Measurements from ENCODE around the gene AVEN. TPM values are rescaled to one million over a fixed set of nuclear protein-coding genes. Genes with fewer than 3 reads are reported as not detected.

Gene AVEN
- polyA plus RNA-seq, 5 donors: 13.9 to 20.0 (median 14.9) TPM

Other genes with a start within 250 kb of the AVEN start
- under 1 TPM; 0.10 to 0.80 (median 0.40) TPM for gene CHRM5, start 70.7 kb downstream of the AVEN start, polyA plus RNA-seq (ENCODE audit: insufficient read depth in 1 of 5, insufficient read length in 5 of 5, low replicate concordance in 1 of 5)
- 10 to 100 TPM; 52.6 to 66.1 (median 56.9) TPM for gene EMC7, start 62.7 kb upstream of the AVEN start, polyA plus RNA-seq (ENCODE audit: insufficient read depth in 1 of 5, insufficient read length in 5 of 5, low replicate concordance in 1 of 5)
- 1 to 10 TPM; 1.9 to 2.3 (median 2.0) TPM for gene PGBD4, start 62.9 kb upstream of the AVEN start, polyA plus RNA-seq (ENCODE audit: insufficient read depth in 1 of 5, insufficient read length in 5 of 5, low replicate concordance in 1 of 5)
- gene KATNBL1, start 170.9 kb upstream of the AVEN start, polyA plus RNA-seq (ENCODE audit: insufficient read depth in 1 of 5, insufficient read length in 5 of 5, low replicate concordance in 1 of 5): 100 to 1,000 TPM in 2 of 5 donors, 10 to 100 TPM in 3; 74.3 to 119 (median 89.3) TPM
- 100 to 1,000 TPM; 113 to 127 (median 118) TPM for gene EMC4, start 185.8 kb upstream of the AVEN start, polyA plus RNA-seq (ENCODE audit: insufficient read depth in 1 of 5, insufficient read length in 5 of 5, low replicate concordance in 1 of 5)

Measured in right lung (tissue), 5 donors.